ENCODE measurements around the gene ADCY10.

- TF ChIP-seq CTCF (IDR thresholded peaks at IDR 0.05), result peak in 1 of 4 donors; percentile 6
- no peak for TF ChIP-seq POLR2A (IDR thresholded peaks at IDR 0.05)
These were observed 3.4 kb downstream of the ADCY10 start for GRCh38 chr1:167910530-167910929.

Data from right lobe of liver (tissue), 4 donors.